Measurements from ENCODE around the gene ELAPOR2.

- TF ChIP-seq, protein P1, sequence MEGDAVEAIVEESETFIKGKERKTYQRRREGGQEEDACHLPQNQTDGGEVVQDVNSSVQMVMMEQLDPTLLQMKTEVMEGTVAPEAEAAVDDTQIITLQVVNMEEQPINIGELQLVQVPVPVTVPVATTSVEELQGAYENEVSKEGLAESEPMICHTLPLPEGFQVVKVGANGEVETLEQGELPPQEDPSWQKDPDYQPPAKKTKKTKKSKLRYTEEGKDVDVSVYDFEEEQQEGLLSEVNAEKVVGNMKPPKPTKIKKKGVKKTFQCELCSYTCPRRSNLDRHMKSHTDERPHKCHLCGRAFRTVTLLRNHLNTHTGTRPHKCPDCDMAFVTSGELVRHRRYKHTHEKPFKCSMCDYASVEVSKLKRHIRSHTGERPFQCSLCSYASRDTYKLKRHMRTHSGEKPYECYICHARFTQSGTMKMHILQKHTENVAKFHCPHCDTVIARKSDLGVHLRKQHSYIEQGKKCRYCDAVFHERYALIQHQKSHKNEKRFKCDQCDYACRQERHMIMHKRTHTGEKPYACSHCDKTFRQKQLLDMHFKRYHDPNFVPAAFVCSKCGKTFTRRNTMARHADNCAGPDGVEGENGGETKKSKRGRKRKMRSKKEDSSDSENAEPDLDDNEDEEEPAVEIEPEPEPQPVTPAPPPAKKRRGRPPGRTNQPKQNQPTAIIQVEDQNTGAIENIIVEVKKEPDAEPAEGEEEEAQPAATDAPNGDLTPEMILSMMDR (conservative IDR thresholded peaks at IDR 0.05): no peak
- TF ChIP-seq ZFX (IDR thresholded peaks at IDR 0.05): no peak
These were observed 20.3 kb downstream of the ELAPOR2 start for GRCh38 chr7:87038993-87039690.
